ENCODE results near the gene OTOP3.

OTOP3 gene

GRCh38 chr17:74893936-74894671 lies 41.6 kb upstream of the OTOP3 start:
- no peak overlapping the region for H3K4me3 ChIP-seq (ENCODE audit: control insufficient read depth, low read depth, low read length)
- no peak for DNase-seq (ENCODE audit: low read depth)
- TF ChIP-seq, protein P1, sequence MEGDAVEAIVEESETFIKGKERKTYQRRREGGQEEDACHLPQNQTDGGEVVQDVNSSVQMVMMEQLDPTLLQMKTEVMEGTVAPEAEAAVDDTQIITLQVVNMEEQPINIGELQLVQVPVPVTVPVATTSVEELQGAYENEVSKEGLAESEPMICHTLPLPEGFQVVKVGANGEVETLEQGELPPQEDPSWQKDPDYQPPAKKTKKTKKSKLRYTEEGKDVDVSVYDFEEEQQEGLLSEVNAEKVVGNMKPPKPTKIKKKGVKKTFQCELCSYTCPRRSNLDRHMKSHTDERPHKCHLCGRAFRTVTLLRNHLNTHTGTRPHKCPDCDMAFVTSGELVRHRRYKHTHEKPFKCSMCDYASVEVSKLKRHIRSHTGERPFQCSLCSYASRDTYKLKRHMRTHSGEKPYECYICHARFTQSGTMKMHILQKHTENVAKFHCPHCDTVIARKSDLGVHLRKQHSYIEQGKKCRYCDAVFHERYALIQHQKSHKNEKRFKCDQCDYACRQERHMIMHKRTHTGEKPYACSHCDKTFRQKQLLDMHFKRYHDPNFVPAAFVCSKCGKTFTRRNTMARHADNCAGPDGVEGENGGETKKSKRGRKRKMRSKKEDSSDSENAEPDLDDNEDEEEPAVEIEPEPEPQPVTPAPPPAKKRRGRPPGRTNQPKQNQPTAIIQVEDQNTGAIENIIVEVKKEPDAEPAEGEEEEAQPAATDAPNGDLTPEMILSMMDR (IDR thresholded peaks at IDR 0.05; ENCODE audit: control insufficient read depth, insufficient read depth, low read depth, low read length, missing control alignments): no peak

GRCh38 chr17:74898376-74898946 lies 37.2 kb upstream of the OTOP3 start:
- no peak for DNase-seq (ENCODE audit: low read depth)
- H3K4me3 ChIP-seq (ENCODE audit: control insufficient read depth, low read depth, low read length): no peak overlapping the region
- TF ChIP-seq, protein P1 (IDR thresholded peaks at IDR 0.05; ENCODE audit: control insufficient read depth, insufficient read depth, low read depth, low read length, missing control alignments): no peak

- no peak for DNase-seq (ENCODE audit: low read depth)
- TF ChIP-seq, protein P1 (IDR thresholded peaks at IDR 0.05; ENCODE audit: control insufficient read depth, insufficient read depth, low read depth, low read length, missing control alignments): no peak
- H3K4me3 ChIP-seq (ENCODE audit: control insufficient read depth, low read depth, low read length): no peak overlapping the region
Observed at GRCh38 chr17:74900208-74900607, 35.5 kb upstream of the OTOP3 start.

DNA sequence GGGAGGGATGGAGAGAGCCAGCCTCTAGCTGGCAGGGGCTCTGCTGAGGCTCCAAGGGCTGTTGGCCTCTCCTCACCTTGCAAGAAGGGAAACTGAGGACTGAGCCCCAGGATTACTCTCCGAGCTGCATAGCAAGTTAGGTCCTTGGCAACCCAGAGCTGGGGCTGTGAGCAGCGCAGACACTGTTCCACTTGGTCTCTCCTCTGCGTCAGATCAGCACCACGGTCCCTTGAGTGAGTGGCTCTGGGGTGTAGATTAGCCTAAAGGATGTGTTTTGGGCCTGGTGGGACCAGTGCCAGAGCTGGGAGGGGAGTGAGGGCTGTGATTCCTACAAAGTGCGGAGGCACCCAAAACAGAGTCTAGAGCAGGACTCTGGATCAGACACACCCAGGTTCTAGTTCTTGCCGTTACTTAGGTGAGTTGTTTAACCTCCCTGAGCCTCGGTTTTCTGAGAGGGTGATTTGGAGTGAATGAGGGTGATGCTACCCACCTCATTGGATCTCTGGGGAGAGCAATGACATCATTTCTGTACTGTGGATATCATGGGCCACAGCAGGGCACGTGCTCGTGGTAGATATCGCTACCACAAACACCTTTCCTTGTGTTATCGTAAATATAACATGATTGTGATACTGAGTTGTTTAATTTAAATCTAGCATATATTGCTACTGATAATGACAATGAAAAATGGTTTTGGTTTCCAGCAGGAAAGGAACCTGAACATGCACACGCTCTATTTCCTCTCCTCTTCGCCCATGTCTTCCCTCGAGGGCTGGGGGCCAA lies 34.2 kb upstream of the OTOP3 start:
- DNase-seq (ENCODE audit: low read depth): no peak
- H3K4me3 ChIP-seq (ENCODE audit: control insufficient read depth, low read depth, low read length): no peak overlapping the region
- TF ChIP-seq, protein P1 (IDR thresholded peaks at IDR 0.05; ENCODE audit: control insufficient read depth, insufficient read depth, low read depth, low read length, missing control alignments): no peak

DNA sequence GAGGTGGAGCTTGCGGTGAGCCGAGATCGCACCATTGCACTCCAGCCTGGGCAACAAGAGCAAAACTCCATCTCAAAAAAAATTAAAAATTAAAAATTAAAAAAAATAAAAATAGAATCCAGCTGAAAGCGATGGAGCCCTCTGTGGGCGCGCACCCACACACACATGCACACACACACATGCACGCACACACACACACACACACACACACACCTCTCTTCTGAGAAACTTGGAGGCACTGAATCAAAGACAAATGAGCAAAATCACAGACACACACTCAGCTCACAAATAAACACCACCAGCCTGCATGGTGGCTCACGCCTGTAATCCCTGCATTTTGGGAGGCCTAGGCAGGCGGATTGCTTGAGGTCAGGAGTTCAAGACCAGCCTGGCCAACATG lies 32.7 kb upstream of the OTOP3 start:
- H3K4me3 ChIP-seq (ENCODE audit: control insufficient read depth, low read depth, low read length): no peak overlapping the region
- TF ChIP-seq, protein P1 (IDR thresholded peaks at IDR 0.05; ENCODE audit: control insufficient read depth, insufficient read depth, low read depth, low read length, missing control alignments): no peak

GRCh38 chr17:74903671-74904070 lies 32.0 kb upstream of the OTOP3 start:
- TF ChIP-seq, protein P1 (IDR thresholded peaks at IDR 0.05; ENCODE audit: control insufficient read depth, insufficient read depth, low read depth, low read length, missing control alignments): no peak

More for the DNA sequence above, 32.7 kb upstream of the OTOP3 start:
- no peak for DNase-seq (ENCODE audit: low read depth)

More at GRCh38 chr17:74903671-74904070, 32.0 kb upstream of the OTOP3 start:
- DNase-seq (ENCODE audit: low read depth): no peak
- H3K4me3 ChIP-seq (ENCODE audit: control insufficient read depth, low read depth, low read length): no peak overlapping the region
